Keratinocyte (primary cell): ENCODE measurements around the gene PHACTR1.

ENCODE experiments used
- EZH2 ChIP-seq: IDR thresholded peaks from one replicate; pipeline ENCODE4 v1.6.1; 2012; ENCODE audit warnings: inconsistent platforms, mild to moderate bottlenecking, low read length, moderate library complexity
- TF ChIP-seq, protein P1 (sequence below), 3 experiments: IDR thresholded peaks in 1 of 3; conservative IDR thresholded peaks in 1 of 3; optimal IDR thresholded peaks in 1 of 3; 2 replicates in 2 of 3; 3 replicates in 1 of 3; pipeline versions ENCODE3 to v1.5.1; 2011; ENCODE audit warnings: low read length in 3 of 3, mild to moderate bottlenecking in 3 of 3, moderate library complexity in 2 of 3, control low read depth in 1 of 3, inconsistent platforms in 1 of 3; ENCODE audit not compliant: insufficient read depth in 2 of 3; ENCODE audit errors: extremely low read depth in 1 of 3

GRCh38 chr6:13278991-13279390, 562.4 kb downstream of the PHACTR1 start:
- TF ChIP-seq, protein P1, sequence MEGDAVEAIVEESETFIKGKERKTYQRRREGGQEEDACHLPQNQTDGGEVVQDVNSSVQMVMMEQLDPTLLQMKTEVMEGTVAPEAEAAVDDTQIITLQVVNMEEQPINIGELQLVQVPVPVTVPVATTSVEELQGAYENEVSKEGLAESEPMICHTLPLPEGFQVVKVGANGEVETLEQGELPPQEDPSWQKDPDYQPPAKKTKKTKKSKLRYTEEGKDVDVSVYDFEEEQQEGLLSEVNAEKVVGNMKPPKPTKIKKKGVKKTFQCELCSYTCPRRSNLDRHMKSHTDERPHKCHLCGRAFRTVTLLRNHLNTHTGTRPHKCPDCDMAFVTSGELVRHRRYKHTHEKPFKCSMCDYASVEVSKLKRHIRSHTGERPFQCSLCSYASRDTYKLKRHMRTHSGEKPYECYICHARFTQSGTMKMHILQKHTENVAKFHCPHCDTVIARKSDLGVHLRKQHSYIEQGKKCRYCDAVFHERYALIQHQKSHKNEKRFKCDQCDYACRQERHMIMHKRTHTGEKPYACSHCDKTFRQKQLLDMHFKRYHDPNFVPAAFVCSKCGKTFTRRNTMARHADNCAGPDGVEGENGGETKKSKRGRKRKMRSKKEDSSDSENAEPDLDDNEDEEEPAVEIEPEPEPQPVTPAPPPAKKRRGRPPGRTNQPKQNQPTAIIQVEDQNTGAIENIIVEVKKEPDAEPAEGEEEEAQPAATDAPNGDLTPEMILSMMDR (optimal IDR thresholded peaks at IDR 0.05 in 1 of 3, IDR thresholded peaks at IDR 0.05 in 1 of 3, conservative IDR thresholded peaks at IDR 0.05 in 1 of 3; ENCODE audit: extremely low read depth in 1 of 3, insufficient read depth in 2 of 3, low read length in 3 of 3): no peak
- no peak for TF ChIP-seq EZH2
